Stimulated activated CD8-positive, alpha-beta memory T cell treated with anti-CD3 and anti-CD28 coated beads, Interleukin-12 subunit alpha, Interleukin-12 subunit beta, amount 100 ng/mL, for 24 hours (primary cell): ENCODE results near the gene ZNF688.

Source experiments
- DNase-seq: peaks from one replicate; pipeline ENCODE4 v3.0.0-alpha.2; 2020; ENCODE audit errors: extremely low read depth

Gene ZNF688

DNA sequence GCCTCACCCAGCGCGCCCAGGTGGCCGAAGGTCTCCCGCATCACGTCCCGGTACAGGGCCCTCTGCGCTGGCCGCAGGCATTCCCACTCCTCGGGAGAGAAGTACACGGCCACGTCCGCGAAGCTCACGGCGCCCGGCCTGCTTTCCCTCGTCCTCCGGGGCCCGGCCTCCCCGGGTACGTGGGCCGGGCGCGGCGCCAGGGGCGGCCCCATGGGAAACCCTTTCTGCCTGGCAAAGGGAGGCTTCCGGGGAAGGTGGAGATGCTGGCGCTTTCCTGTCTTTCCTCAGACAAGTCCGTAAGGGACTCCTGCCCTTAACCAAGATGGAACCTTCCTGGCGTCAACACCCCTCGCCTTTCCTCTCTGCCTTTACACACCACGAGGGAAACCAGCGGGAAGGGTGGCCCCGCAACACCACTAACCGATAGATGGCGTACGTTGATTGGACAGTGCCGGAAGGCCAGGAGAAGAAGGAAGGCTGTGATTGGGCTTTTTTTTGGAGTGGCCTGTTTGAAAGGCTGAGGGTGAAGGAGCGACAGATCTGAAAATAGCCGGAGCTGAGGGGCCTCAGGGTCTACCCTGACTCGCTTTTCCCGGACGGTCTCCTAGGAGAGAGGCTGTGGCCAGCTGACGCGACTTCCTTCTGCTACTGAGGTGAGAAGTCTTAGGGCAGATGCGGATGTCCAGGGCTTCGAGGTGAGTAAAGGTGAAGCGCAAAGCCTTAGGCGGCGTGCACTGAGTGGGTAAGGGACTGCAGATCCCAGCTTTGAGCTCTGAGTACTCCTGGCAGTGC lies 14.1 kb upstream of the ZNF688 start, which contains the start of gene ZNF785:
TSS of gene ZNF785 (minus strand) at position 298 of the 792 bp plus-strand sequence. CDS start at position 212, 86 bp downstream.
- DNase-seq = peak; percentile 70

DNA sequence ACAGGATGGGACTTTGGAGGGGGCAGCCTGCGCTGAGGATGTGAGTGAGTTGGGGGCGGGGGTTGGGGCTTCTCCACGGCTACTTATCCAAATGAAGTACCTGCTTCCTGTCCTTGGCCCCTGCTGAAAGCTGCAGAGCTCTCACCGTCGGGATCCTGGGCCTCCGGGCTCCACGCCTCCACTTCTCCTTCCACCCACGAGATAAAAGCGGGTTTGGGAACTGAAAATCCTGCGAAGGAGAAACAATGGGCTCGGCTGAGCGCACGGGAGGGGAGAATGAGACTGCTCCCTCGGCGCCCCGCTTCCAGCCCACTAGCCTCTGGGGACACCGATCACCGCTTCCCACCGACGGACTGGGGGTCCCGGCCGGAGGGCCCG lies 13.5 kb upstream of the ZNF688 start:
- DNase-seq = no peak

DNA sequence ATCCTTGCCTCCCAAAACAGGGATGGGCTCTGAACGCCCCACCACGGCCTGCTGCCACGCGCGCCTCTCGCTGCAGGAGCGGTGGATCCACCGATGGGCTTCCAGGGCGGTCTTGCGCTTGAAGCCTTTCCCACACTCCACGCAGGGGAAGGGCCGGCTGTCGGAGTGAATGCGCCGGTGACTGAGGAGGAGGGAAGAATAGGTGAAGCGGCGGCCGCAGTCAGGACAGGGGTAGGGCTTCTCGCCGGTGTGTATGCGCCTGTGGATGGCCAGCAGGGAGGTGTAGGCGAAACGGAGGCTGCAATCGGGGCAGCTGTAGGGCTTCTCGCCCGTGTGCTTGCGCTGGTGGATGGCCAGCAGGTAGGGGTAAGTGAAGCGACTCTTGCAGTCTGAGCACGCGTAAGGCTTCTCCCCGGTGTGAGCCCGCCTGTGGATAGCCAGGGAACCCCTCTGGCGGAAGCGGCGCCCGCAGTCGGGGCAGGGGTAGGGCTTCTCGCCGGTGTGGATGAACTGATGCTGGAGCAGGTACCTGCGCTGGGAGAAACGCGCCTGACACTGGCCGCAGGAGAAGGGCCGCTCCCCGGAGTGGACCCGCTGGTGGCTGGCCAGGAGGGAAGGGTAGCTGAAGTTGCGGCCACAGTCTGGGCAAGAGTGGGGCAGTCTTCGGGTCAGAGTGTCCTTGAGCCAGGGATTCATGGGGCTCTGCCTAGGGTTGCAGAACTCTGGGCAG lies 11.3 kb upstream of the ZNF688 start:
- no peak for DNase-seq

DNA sequence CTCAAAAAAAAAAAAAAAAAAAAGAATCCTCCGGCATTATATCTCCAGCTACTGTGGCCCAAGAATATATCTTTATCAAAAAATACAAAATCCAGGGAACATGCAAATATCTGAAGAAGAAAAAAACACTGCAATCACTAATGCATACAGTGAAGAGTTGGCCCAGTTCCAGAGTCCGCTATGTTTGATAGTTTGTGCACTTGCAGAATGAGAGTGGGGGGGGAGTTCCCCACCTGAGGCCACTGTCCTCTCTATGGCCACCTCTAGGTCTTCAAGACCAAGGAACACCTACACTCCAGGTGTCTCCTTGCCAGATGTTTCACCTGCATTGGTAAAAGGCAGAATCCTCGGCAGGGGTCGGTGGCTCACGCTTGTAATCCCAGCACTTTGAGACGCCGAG lies 9.9 kb upstream of the ZNF688 start:
- DNase-seq = no peak

DNA sequence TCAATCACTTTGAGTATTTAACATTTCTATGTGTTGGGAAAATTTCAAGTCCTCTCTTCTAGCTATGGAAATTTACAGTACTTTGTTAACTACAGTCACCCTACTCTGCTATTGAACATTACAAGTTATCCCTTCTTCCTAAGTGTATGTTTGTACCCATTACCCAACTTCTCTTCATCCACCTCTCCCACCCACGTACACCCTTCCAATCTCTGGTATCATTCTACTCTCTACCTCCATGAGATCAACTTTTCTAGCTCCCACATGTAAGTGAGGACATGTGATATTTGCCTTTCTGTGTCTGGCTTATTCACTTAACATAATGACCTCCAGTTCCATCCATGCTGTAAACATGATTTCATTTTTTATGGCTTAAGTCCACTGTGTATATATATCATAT lies 3.2 kb upstream of the ZNF688 start:
- no peak for DNase-seq

DNA sequence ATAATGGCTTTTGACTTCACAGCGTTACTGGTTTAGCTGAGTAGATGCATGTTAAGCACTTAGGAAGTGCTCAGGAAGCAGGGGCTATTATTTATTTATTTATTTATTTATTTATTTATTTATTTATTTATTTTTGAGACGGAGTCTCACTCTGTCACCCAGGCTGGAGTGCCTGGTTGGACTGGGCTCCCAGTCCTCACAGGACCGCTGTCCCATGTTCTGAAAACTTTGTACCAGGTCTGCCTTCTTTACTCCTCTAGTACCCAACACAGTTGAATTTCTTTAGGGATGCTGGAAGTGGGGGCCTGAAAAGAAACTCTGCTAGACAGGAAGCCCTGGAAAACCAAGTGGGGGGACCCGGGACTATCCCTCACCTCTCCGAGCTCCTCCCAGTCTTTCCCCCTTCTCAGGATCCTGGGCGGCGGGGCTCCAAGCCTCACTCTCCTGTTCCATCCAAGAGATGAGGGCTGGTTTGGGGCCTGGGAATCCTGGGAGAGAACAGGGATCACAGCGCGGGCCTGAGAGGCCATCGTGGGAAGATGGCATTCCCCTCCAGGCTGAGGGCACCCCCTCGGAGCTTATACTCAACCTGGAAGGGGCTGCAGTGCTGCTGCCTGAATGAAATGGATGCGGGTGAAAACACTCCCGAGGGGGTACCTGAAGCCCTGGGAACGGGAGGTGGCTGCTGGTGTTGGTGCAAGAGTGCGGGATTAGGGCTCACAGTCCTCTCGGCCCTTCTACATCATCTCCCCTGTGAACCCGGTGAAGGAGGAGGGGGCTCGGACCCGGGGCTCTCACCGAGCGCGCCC lies 674 bp downstream of the ZNF688 start:
- DNase-seq = no peak

DNA sequence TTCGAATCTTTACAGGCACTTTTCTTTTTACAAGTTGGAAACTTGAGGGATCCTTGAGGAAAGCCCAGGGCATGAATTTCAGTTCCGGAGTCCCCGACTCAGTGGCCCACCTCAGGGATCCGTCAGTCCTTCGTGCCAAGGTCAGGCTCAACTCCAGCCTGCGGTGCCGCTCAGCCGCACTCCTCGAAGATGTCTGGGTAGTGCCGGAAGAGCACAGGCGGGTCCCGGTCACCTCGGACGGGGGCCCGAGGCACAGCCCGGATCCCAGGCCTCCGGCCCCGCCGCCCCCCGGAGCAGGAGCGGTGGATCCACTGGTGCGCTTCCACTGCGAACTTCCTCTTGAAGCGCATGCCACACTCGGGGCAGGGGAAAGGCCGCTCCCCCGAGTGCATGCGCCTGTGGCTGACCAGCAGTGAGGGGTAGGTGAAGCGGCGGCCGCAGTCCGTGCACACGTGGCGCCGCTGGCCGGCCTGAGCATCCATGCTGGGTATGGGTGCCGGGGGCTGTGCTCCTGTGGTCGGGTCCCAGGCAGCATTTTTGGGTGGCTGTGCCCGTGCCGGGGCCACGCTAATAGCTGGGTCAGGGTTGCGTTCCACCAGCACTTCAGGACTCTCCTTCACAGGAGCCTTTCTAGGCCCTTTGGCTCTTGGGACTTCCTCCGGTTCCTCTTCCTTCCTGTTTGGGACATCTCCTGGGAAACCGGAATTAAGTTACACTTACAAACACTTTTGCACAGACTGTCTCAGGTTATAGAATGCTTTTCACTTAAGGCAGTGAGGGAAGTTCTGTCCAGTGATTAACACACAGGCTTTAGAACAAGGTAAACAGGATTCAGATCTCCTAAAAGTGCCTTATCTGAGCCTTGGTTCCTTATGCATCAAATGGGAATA lies 1.5 kb downstream of the ZNF688 start:
- no peak for DNase-seq

DNA sequence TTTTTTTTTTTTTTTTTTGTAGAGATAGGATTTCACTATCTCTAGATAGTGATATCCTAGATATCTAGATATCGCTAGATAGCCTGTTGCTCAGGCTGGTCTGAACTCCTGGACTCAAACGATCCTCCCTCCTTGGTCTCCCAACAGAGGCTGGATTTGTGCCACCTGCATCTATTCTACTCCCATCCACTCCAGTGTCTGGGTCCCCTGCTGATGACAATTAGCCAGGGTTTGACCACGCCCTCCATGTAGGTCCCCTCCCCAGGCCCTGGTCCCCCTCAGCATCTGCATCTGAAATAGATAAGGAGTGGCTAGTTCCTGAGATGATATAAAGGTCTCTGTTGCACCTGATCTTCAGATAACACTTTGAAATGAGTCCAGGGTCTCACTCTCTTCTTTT lies 2.2 kb downstream of the ZNF688 start:
- DNase-seq = no peak

DNA sequence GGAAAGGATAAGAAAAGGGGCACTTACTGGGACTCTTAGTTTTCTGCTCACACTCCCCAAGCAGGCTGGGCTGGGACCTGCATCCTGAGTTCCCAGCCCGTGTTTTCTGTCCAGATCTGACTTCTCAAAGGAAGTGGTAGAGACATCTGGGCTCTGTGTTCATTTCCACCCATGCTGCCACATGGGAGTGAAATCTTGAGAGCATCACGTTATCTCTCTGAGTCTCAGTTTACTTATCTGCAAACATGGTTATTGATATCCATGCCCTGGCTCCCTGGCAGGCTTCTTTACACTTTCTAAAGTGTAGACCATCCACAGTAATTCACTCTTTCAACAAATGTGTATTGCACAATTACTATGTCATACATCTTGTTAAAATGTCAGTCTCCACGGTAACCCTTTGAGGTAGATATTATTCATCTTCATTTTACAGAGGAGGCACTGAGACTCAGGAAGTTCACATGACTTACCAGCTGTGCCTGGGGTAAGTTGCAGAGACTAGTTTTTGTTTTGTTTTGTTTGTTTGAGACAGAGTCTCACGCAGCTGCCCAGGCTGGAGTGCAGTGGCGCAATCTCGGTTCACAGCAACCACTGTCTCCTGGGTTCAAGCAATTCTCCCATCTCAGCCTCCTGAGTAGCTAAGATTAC lies 3.4 kb downstream of the ZNF688 start:
- no peak for DNase-seq

DNA sequence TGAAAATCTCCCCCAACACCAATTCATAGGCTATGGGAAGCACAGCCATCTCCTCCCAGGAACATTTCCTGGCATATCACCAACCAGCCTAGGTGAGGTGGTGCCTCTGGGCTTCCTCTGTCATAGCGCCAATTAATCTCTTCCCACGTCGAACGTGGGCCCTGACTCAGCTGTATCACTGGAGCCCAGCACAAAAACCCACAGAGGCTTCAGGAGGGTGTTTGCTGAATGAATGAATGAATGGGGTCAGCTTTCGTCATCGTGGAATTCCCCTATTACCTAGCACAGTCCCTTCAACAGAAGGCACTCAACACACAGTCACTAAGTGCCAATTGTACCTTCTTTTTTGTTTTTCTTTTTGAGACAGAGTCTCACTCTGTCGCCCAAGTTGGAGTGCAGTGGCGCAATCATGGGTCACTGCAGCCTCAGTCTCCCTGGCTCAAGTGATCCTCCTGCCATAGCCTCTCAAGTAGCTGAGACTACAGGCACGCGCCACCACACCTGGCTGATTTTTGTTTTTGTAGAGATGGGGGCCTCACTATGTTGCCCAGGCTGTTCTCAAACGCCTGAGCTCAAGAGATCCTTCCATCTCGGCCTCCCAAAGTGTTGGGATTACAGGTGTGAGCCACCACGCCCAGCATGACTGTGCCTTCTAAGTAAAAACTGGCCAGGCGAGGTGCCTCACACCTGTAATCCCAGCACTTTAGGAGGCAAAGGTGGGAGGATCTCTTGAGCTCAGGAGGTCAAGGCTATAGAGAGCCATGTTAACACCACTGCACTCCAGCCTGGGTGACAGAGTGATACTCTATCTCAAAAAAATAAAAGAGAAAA lies 4.1 kb downstream of the ZNF688 start:
- DNase-seq = no peak

DNA sequence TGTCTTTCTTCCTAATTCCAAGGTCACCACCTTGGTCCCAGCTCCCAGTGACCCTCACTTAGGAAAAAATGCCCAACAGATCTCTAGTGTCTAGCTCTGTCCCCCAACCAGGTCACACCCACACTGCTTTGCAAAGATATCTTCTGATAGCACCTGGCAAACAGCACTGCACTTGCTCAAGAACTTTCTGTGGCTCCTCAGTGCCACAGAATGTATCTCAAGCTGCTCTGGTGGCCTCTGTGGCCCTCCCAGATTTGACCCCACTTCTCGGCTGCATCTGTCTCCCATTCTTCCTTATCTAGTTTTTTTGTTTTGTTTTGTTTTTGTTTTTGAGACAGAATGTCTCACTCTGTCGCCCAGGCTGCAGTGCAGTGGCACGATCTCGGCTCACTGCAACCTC lies 5.0 kb downstream of the ZNF688 start:
- no peak for DNase-seq

DNA sequence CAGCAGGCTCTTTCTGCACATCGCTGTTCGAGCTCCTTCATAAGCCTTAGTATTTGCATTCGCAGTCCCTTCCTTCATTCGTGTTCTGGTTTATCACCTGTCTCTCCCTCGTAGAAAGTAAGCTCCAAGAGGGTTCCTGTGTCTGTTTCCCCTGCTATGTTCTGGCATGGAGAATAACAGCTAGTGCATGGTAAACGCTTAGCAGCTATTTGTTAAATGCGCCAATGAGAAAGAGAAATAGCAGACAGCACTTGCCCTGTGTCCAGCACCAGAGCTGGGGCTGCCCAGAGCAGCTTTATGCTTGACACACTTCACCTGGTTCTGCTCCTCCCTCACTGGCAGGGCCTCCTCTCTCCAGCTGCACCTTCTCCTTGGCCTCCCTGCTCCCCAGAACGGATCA lies 5.5 kb downstream of the ZNF688 start:
- DNase-seq = no peak

DNA sequence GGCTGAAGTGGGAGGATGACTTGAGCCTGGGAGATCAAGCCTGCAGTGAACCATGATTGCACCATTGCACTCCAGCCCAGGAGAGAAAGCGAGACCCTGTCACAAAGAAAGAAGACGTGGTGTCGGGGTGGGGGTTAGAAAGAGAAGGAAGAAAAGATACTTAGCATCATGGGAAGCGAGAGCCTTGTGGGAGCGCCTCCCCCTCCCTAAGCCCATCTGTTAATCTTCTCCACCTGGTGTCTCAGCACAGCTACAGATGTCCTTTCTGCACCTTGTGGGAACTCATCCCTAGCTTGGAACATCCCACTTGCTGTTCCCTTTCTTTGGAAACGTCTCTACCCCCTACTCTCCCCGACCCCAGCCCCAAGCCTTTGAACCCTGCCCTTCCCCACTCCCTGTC lies 6.0 kb downstream of the ZNF688 start:
- DNase-seq = no peak

DNA sequence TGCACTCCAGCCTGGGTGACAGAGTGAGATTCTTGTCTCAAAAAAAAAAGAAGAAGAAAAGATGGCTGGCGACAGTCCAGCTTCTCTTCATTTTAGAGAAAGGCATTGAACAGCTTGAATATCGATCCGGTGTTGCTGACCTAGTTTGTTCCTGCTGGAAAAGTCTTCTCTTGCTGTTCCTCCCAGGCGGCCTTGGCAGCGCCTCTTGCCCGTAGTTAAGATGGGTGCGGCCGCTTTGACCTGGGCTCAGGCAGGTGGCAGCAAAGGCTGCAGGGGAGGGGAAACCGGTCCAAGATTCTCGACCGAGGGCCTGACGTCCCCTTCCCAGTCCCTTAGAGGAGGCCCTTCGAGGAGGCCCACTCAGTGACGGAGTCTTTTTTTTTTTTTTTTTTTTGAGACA lies 9.5 kb downstream of the ZNF688 start:
- no peak for DNase-seq

DNA sequence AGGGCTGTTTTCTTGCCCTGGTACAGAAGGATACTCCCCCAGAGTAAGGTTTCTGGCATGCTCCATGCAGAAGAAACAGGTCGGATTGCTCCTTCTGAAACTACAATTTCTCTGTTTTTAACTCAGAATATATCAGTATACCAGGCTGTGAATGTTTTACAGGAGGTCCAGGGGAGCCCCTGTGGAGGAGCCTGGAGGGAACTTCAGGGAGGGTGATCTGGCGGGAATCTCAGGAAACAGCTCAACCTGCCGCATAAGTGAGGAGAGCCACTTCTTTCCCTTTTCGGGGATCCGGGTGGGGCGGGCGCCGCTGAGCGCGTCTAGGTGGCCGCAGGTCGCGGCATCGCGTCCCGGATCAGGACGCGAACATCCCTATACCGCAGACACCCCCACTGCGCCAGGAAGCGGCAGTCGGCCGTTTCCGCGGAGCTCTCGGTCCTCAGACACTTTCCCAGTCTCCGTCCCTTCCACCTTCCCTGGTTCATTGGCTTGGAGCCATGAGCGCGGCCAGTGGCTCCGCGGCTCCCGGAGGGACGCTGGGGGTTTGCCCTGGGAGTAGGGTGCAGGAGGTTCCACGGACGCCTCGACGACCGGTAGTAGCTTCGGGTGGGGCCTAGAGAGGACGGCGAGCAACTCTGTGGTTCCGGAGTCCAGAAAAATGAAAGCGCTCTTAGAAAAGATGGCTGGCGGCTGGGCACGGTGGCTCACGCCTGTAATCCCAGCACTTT lies 10.3 kb downstream of the ZNF688 start:
- no peak for DNase-seq

DNA sequence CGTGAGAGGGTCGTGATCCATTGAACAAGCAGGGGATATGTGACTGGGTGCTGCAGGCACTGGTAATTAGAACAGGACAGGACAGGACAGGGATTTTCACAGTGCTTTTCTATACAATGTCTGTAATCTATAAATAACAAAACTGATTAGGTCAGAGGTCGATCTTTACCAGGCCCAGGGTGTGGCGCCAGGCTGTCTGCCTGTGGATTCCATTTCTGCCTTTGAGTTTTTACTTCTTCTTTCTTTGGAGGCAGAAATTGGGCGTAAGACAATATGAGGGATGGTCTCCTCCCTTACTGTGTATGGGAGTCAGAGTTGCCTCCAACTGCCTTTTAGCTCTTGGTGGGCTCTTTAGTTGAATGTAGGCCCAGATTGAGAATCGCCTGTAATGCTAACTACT lies 11.8 kb downstream of the ZNF688 start:
- DNase-seq = no peak

DNA sequence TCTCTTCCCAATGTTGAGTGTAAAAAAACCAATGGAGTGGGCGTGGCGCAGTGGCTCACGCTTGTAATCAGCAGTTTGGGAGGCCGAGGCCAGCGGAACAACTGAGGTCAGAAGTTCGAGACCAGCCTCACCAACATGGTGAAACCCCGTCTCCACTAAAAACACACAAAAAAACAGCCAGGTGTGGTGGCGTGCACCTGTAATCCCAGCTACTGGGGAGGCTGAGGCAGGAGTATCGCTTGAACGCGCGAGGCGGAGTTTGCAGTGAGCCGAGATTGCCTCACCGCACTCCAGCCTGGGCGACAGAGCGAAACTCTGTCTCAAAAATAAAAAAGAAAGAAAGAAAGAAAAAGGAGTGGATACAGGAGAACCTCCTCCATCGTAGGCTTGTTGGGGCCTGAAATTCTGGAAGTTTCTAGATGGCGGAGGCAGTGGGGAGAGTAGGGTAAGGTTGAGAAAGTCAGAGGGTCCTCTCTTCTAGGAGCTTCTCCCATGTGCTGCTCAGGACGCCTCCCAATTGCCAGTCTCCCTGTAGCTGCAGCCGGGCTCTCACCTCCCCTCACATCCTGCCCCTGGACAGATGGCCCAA lies 12.6 kb downstream of the ZNF688 start:
- DNase-seq = no peak

DNA sequence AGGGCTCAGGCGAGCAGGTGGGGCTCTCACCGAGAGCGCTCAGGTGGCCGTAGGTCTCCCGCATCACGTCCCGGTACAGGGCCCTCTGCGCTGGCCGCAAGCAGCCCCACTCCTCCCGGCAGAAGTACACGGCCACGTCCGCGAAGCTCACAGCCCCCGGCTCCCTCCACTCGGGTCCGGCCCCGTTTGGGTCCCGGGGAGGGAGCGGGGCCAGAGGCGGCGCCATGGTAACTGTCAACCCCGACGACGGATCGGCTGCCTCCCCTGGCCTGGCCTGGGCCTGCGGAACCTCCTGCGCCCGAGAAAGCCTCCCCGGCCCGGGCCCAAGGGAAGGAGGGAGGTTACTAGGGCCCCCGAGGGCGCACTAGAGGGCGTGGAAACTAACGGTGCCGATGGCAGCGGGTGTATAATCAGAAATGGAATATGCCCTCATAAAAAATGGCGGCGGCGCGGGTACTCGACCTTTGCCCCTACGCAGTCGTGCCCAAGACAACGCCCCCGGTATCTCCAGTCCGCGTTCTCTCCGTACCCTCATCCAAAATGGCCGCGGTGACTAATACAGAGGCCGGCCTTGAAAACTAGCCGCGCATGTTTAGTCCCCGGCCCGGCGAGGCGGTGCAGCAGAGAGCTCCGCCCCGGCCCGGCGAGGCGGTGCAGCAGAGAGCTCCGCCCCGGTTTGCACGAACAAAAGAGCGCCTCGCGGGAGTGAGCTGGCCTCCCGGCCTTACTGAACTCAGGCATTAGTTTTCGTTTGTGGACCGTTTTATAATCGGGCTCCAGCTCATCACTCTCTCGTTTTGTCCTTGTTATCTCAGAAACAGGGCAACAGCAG lies 13.3 kb downstream of the ZNF688 start, which contains the start of gene ZNF764:
TSS of gene ZNF764 (minus strand) at position 418 of the 832 bp plus-strand sequence. CDS start at position 226, 192 bp downstream.
- peak; percentile 95 for DNase-seq
